BE2C (cell line): Measurements from ENCODE around the gene ICAM4.
"Not testable (repeated sequence)": the region's sequence is repeated elsewhere in the genome, so short reads cannot be mapped to it uniquely, and the experiment has no call there.

Source experiments
- DNase-seq: peaks from one replicate; pipeline ENCODE4 v3.0.0-alpha.2; 2020
- H3K27me3 ChIP-seq: fragments of 250-450 bp; sonication (Bioruptor Pico); 2 replicates; pipeline ENCODE4 v1.5.1; 2020; ENCODE audit warnings: mild to moderate bottlenecking
- H3K36me3 ChIP-seq: fragments of 250-450 bp; sonication (Bioruptor Pico); 2 replicates; pipeline ENCODE4 v1.5.1; 2020; ENCODE audit warnings: mild to moderate bottlenecking
- H3K4me1 ChIP-seq: fragments of 250-450 bp; sonication (Bioruptor Pico); 2 replicates; pipeline ENCODE4 v1.5.1; 2020
- H3K4me3 ChIP-seq: 2 replicates; pipeline ENCODE4 v1.5.1; 2011; ENCODE audit warnings: low read depth, low read length
- H3K9me3 ChIP-seq: fragments of 250-450 bp; sonication (Bioruptor Pico); 2 replicates; pipeline ENCODE4 v1.5.1; 2020
- TF ChIP-seq, protein P1 (sequence below): IDR thresholded peaks from 2 replicates; pipeline ENCODE4 v1.5.1; 2012; ENCODE audit warnings: mild to moderate bottlenecking, low read depth, low read length

The ICAM4 gene

GRCh38 chr19:10334588-10335351 is 48.0 kb downstream of the ICAM4 start:
- H3K4me1 ChIP-seq: no peaks in the 10 kb centered on the region
- peak overlapping the region; percentile 71 for H3K4me3 ChIP-seq
- H3K9me3 ChIP-seq: no peaks in the 10 kb centered on the region
- H3K36me3 ChIP-seq: peaks cover 20% of the 10 kb centered on the region
- H3K27me3 ChIP-seq: no peaks in the 10 kb centered on the region
- TF ChIP-seq, protein P1, sequence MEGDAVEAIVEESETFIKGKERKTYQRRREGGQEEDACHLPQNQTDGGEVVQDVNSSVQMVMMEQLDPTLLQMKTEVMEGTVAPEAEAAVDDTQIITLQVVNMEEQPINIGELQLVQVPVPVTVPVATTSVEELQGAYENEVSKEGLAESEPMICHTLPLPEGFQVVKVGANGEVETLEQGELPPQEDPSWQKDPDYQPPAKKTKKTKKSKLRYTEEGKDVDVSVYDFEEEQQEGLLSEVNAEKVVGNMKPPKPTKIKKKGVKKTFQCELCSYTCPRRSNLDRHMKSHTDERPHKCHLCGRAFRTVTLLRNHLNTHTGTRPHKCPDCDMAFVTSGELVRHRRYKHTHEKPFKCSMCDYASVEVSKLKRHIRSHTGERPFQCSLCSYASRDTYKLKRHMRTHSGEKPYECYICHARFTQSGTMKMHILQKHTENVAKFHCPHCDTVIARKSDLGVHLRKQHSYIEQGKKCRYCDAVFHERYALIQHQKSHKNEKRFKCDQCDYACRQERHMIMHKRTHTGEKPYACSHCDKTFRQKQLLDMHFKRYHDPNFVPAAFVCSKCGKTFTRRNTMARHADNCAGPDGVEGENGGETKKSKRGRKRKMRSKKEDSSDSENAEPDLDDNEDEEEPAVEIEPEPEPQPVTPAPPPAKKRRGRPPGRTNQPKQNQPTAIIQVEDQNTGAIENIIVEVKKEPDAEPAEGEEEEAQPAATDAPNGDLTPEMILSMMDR: peak; percentile 28; the same call in 1 of the 2 replicates
- peak; percentile 96 for DNase-seq

GRCh38 chr19:10335352-10335985 is 48.7 kb downstream of the ICAM4 start:
- no peak overlapping the region; the same call in 1 of the 2 replicates for H3K4me3 ChIP-seq
- H3K27me3 ChIP-seq: no peaks in the 10 kb centered on the region
- H3K36me3 ChIP-seq: peaks cover 13% of the 10 kb centered on the region
- no peaks in the 10 kb centered on the region for H3K9me3 ChIP-seq
- no peak for DNase-seq
- TF ChIP-seq, protein P1: no peak
- no peaks in the 10 kb centered on the region for H3K4me1 ChIP-seq

DNA sequence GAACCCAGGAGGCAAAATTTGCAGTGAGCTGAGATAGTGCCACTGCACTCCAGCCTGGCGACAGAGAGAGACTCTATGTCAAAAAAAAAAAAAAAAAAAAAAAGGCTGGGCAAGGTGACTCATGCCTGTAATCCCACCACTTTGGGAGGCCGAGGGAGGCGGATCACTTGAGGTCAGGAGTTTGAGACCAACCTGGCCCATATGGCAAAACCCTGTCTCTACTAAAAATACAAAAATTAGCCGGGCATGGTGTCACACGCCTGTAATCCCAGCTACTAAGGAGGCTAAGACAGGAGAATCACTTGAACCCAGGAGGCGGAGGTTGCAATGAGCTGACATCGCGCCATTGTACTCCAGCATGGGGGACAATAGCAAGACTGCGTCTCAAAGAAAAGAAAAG is 50.0 kb downstream of the ICAM4 start:
- not testable (repeated sequence) for H3K4me3 ChIP-seq, H3K4me1 ChIP-seq

More for the DNA sequence above, 50.0 kb downstream of the ICAM4 start:
- DNase-seq, H3K27me3 ChIP-seq, H3K36me3 ChIP-seq, H3K9me3 ChIP-seq: not testable (repeated sequence)
